HG03066 (cell line): ENCODE results near the gene TNFSF9.
"Not testable (repeated sequence)": the region's sequence is repeated elsewhere in the genome, so short reads cannot be mapped to it uniquely, and the experiment has no call there.

Experiments used
- ATAC-seq: cut with Tn5 transposase; IDR thresholded peaks from one replicate; pipeline ENCODE4 v1.9.1; 2021; ENCODE audit warnings: low read depth; ENCODE audit not compliant: unreplicated experiment

The TNFSF9 gene

GRCh38 chr19:6503407-6504201, 27.2 kb upstream of the TNFSF9 start:
- ATAC-seq: no peak

- ATAC-seq: not testable (repeated sequence)
Measured at GRCh38 chr19:6508028-6508771, 22.6 kb upstream of the TNFSF9 start.

- no peak for ATAC-seq
Measured at GRCh38 chr19:6509118-6509971, 21.5 kb upstream of the TNFSF9 start.

GRCh38 chr19:6510618-6511017, 20.2 kb upstream of the TNFSF9 start:
- ATAC-seq: no peak

- ATAC-seq: no peak
Measured at GRCh38 chr19:6514089-6514488, 16.7 kb upstream of the TNFSF9 start.

GRCh38 chr19:6514926-6515544, 15.8 kb upstream of the TNFSF9 start:
- no peak for ATAC-seq

GRCh38 chr19:6516018-6516658, 14.7 kb upstream of the TNFSF9 start:
- ATAC-seq: peak; percentile 43

GRCh38 chr19:6516659-6517291, 14.1 kb upstream of the TNFSF9 start:
- no peak for ATAC-seq

GRCh38 chr19:6518145-6518911, 12.5 kb upstream of the TNFSF9 start:
- no peak for ATAC-seq

- no peak for ATAC-seq
Measured at GRCh38 chr19:6519289-6519688, 11.5 kb upstream of the TNFSF9 start.

GRCh38 chr19:6521718-6522646, 8.8 kb upstream of the TNFSF9 start:
- peak; percentile 46 for ATAC-seq

- no peak for ATAC-seq
Measured at GRCh38 chr19:6522712-6523111, 8.1 kb upstream of the TNFSF9 start.

- ATAC-seq: no peak
Measured at GRCh38 chr19:6524311-6524710, 6.5 kb upstream of the TNFSF9 start.

- peak; percentile 50 for ATAC-seq
Measured at GRCh38 chr19:6527893-6528543, 2.8 kb upstream of the TNFSF9 start.

- ATAC-seq: no peak
Measured at GRCh38 chr19:6528544-6529121, 2.2 kb upstream of the TNFSF9 start.

GRCh38 chr19:6529351-6529750, 1.5 kb upstream of the TNFSF9 start:
- ATAC-seq: no peak

GRCh38 chr19:6529937-6530385, 865 bp upstream of the TNFSF9 start:
- ATAC-seq: no peak
